GM23338 (cell line): ENCODE measurements around the gene PPARD. TPM values are rescaled to one million over a fixed set of nuclear protein-coding genes. Genes with fewer than 3 reads are reported as not detected.
A peak's percentile ranks its signal among the peaks of the same experiment; 100 is the strongest.

Experiments used
- ATAC-seq: fragments of 200-7000 bp; cut with Tn5 transposase; 3 replicates; pipeline ENCODE4 v1.9.1; 2020
- DNase-seq: peaks from one replicate; pipeline ENCODE4 v3.0.0-alpha.2; 2015; ENCODE audit warnings: low spot score
- H2AFZ ChIP-seq: fragments of 200-600 bp; sonication (generic); 2 replicates; pipeline ENCODE4 v1.8.0; 2016; ENCODE audit warnings: antibody characterized with exemption, mild to moderate bottlenecking, moderate library complexity
- H3F3A ChIP-seq: fragments of 200-600 bp; sonication (generic); replicated peaks from 2 replicates; pipeline ENCODE4 v1.8.0; 2017; ENCODE audit warnings: antibody characterized with exemption, mixed run types, low read depth
- H3K27ac ChIP-seq: fragments of 200-600 bp; sonication (generic); 2 replicates; pipeline ENCODE4 v1.6.1; 2016; ENCODE audit warnings: low read depth
- H3K27me3 ChIP-seq: fragments of 200-600 bp; sonication (generic); 2 replicates; pipeline ENCODE4 v1.8.0; 2016; ENCODE audit warnings: mild to moderate bottlenecking, mixed run types, moderate library complexity; ENCODE audit not compliant: insufficient read depth
- H3K36me3 ChIP-seq: fragments of 200-600 bp; sonication (generic); 2 replicates; pipeline ENCODE4 v1.8.0; 2016; ENCODE audit warnings: mild to moderate bottlenecking; ENCODE audit not compliant: insufficient read depth
- H3K4me1 ChIP-seq: fragments of 200-600 bp; sonication (generic); 2 replicates; pipeline ENCODE4 v1.8.0; 2016; ENCODE audit warnings: mild to moderate bottlenecking, moderate library complexity; ENCODE audit not compliant: insufficient read depth
- H3K4me2 ChIP-seq: fragments of 200-600 bp; sonication (generic); 2 replicates; pipeline ENCODE4 v1.7.1; 2017; ENCODE audit warnings: mixed run types
- H3K4me3 ChIP-seq: fragments of 200-600 bp; sonication (generic); 2 replicates; pipeline ENCODE4 v1.6.1; 2016; ENCODE audit warnings: mixed run types
- H3K79me2 ChIP-seq: fragments of 200-600 bp; sonication (generic); replicated peaks from 2 replicates; pipeline ENCODE4 v1.8.0; 2017; ENCODE audit warnings: mild to moderate bottlenecking; ENCODE audit not compliant: insufficient read depth
- H3K9me2 ChIP-seq: fragments of 200-600 bp; sonication (generic); 2 replicates; pipeline ENCODE4 v1.8.0; 2017; ENCODE audit not compliant: insufficient read depth
- H4K20me1 ChIP-seq: fragments of 200-600 bp; sonication (generic); replicated peaks from 2 replicates; pipeline ENCODE4 v1.8.0; 2017; ENCODE audit warnings: mild to moderate bottlenecking; ENCODE audit not compliant: insufficient read depth
- H3K27ac Mint-ChIP-seq: 2 replicates; pipeline ENCODE4 v1.8.0; 2020; ENCODE audit warnings: inconsistent platforms, mild to moderate bottlenecking, moderate library complexity, mixed read lengths
- H3K27me3 Mint-ChIP-seq: 3 replicates; pipeline ENCODE4 v1.8.0; 2022; ENCODE audit warnings: low read depth, mild to moderate bottlenecking, moderate library complexity, mixed read lengths, inconsistent platforms; ENCODE audit not compliant: insufficient read depth, poor library complexity
- H3K36me3 Mint-ChIP-seq: 3 replicates; pipeline ENCODE4 v1.8.0; 2021; ENCODE audit warnings: low read depth, mild to moderate bottlenecking, inconsistent platforms, moderate library complexity, mixed read lengths
- H3K4me1 Mint-ChIP-seq: 3 replicates; pipeline ENCODE4 v1.8.0; 2020; ENCODE audit warnings: mild to moderate bottlenecking, inconsistent platforms, mixed read lengths
- H3K4me3 Mint-ChIP-seq: 3 replicates; pipeline ENCODE4 v1.8.0; 2021; ENCODE audit warnings: moderate library complexity, mild to moderate bottlenecking, inconsistent platforms, mixed read lengths
- H3K9me3 Mint-ChIP-seq: 3 replicates; pipeline ENCODE4 v1.8.0; 2020; ENCODE audit warnings: moderate library complexity, mild to moderate bottlenecking, inconsistent platforms, mixed read lengths
- EZH2 ChIP-seq: fragments of 200-600 bp; sonication (generic); IDR thresholded peaks from one replicate; pipeline ENCODE4 v1.8.0; 2017; ENCODE audit warnings: antibody characterized with exemption, mild to moderate bottlenecking, low read depth; ENCODE audit not compliant: unreplicated experiment
- EZH2phosphoT487 ChIP-seq: fragments of 200-600 bp; sonication (generic); IDR thresholded peaks from one replicate; pipeline ENCODE4 v1.8.1; 2018; ENCODE audit warnings: antibody characterized with exemption; ENCODE audit not compliant: unreplicated experiment
- NANOG ChIP-seq: IDR thresholded peaks from 2 replicates; pipeline ENCODE4 v1.6.1; 2016; ENCODE audit warnings: antibody characterized with exemption, borderline replicate concordance
- REST ChIP-seq: IDR thresholded peaks from one replicate; pipeline ENCODE4 v1.6.1; 2018; ENCODE audit warnings: antibody characterized with exemption; ENCODE audit not compliant: unreplicated experiment
- STAT1 ChIP-seq: IDR thresholded peaks from one replicate; pipeline ENCODE4 v1.6.1; 2016; ENCODE audit warnings: antibody characterized with exemption; ENCODE audit not compliant: unreplicated experiment
- ZNF114 ChIP-seq: fragments of 250-450 bp; sonication (Bioruptor Pico); IDR thresholded peaks from 2 replicates; pipeline ENCODE4 v1.5.0; 2020; ENCODE audit warnings: mild to moderate bottlenecking, moderate library complexity
- ZNF331 ChIP-seq: fragments of 250-450 bp; sonication (Bioruptor Pico); IDR thresholded peaks from 2 replicates; pipeline ENCODE4 v1.5.0; 2020; ENCODE audit warnings: low read depth, mild to moderate bottlenecking, moderate library complexity
- ZNF462 ChIP-seq: fragments of 250-450 bp; sonication (Bioruptor Pico); IDR thresholded peaks from 2 replicates; pipeline ENCODE4 v1.5.0; 2020; ENCODE audit warnings: mild to moderate bottlenecking, moderate library complexity
- polyA plus RNA-seq: library from polyadenylated mRNA; unstranded; fragments of >200 nt; fragmentation: Nextera tagmentation; extraction: Ambion mirVana; gene quantifications from 2 replicates; pipeline ENCODE4 v1.2.1, GENCODE V29; 2016
- total RNA-seq: library from RNA; depleted of rRNA; stranded (reverse); fragments of >200 nt; shearing (Covaris generic); gene quantifications from 2 replicates; pipeline ENCODE4 v1.2.3, GENCODE V29; 2014
- TF ChIP-seq, protein P1 (sequence below), 2 experiments: fragments of 200-600 bp in 1 of 2; sonication (generic) in 1 of 2; conservative IDR thresholded peaks; 2 replicates each; pipeline versions ENCODE4 v1.5.1 to v1.6.1; 2016 to 2017; ENCODE audit warnings: antibody characterized with exemption in 2 of 2, low read depth in 2 of 2, mild to moderate bottlenecking in 2 of 2, moderate library complexity in 1 of 2
- TF ChIP-seq, protein P2 (sequence below): IDR thresholded peaks from 2 replicates; pipeline ENCODE4 v1.6.1; 2016; ENCODE audit warnings: antibody characterized with exemption

The PPARD gene
- total and polyA plus RNA-seq, 2 experiments from 2014 or later, result 5.1 to 9.7 TPM

DNA sequence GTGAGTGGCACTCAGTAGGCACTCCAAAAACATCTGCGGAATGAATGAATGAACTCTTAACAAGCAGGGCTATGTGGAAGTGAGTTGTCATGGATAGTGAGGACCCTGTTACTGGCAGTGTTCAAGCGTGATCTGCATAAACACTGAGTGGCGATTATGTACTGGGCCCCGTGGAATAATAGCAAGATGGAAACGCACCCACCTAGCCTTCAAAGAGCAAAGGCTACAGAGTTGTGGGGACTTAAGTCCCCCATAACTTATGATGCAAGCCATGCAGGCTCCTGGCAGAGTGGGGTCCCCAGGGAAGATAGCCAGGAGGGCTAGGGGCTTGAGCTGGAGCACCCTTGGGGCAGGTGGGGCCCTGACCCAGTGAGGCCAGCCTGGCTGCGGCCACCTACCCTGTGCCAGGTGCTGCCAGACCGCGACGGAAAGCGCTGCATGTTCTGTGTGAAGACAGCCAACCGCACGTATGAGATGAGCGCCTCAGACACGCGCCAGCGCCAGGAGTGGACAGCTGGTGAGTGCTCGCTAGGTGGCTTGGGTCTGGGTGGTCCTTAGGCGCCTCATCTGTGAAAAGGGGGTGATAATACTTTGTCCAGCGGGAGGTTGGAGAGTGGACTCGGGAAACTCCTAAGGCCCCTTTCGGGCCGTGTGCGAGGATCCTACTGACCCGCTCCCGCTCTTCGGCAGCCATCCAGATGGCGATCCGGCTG lies 24.7 kb upstream of the PPARD start:
- DNase-seq (peak; percentile 45), ATAC-seq (peak; percentile 58)
- Mint-ChIP-seq H3K4me1 (peaks cover 14% of the 10 kb centered on the region), H3K27ac (no peak overlapping the region), H3K36me3 (peaks cover 3% of the 10 kb centered on the region; the same call in 1 of the 3 replicates), H3K27me3 (peaks cover 26% of the 10 kb centered on the region), H3K4me3 (peak overlapping the region; percentile 83), H3K9me3 (no peaks in the 10 kb centered on the region)
- Histone ChIP-seq H3K27ac (no peak overlapping the region), H3K4me1 (peaks cover 16% of the 10 kb centered on the region), H2AFZ (peak overlapping the region; percentile 95), H3F3A (0 out of 2 replicates have a peak, but pooled peaks cover 3% of the 10 kb centered on the region), H3K9me2 (no peaks in the 10 kb centered on the region), H3K27me3 (peaks cover 22% of the 10 kb centered on the region), H3K4me3 (peak overlapping the region; percentile 68), H3K79me2 (no peaks in the 10 kb centered on the region), H3K4me2 (peak overlapping the region; percentile 87), H3K36me3 (no peaks in the 10 kb centered on the region), H4K20me1 (no peaks in the 10 kb centered on the region)
- no peak for TF ChIP-seq ZNF331 (CRISPR knock-in tag)
- no peak for TF ChIP-seq EZH2
- no peak for TF ChIP-seq NANOG
- TF ChIP-seq ZNF462 (CRISPR knock-in tag), result no peak
- TF ChIP-seq REST, result no peak
- TF ChIP-seq STAT1, result no peak
- no peak for TF ChIP-seq ZNF114 (CRISPR knock-in tag)
- TF ChIP-seq EZH2phosphoT487, result no peak
- TF ChIP-seq, protein P1, sequence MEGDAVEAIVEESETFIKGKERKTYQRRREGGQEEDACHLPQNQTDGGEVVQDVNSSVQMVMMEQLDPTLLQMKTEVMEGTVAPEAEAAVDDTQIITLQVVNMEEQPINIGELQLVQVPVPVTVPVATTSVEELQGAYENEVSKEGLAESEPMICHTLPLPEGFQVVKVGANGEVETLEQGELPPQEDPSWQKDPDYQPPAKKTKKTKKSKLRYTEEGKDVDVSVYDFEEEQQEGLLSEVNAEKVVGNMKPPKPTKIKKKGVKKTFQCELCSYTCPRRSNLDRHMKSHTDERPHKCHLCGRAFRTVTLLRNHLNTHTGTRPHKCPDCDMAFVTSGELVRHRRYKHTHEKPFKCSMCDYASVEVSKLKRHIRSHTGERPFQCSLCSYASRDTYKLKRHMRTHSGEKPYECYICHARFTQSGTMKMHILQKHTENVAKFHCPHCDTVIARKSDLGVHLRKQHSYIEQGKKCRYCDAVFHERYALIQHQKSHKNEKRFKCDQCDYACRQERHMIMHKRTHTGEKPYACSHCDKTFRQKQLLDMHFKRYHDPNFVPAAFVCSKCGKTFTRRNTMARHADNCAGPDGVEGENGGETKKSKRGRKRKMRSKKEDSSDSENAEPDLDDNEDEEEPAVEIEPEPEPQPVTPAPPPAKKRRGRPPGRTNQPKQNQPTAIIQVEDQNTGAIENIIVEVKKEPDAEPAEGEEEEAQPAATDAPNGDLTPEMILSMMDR (conservative IDR thresholded peaks at IDR 0.05; ENCODE audit: low read depth in 2 of 2), result no peak
- TF ChIP-seq, protein P2, sequence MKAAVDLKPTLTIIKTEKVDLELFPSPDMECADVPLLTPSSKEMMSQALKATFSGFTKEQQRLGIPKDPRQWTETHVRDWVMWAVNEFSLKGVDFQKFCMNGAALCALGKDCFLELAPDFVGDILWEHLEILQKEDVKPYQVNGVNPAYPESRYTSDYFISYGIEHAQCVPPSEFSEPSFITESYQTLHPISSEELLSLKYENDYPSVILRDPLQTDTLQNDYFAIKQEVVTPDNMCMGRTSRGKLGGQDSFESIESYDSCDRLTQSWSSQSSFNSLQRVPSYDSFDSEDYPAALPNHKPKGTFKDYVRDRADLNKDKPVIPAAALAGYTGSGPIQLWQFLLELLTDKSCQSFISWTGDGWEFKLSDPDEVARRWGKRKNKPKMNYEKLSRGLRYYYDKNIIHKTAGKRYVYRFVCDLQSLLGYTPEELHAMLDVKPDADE, result no peak
